AG04449 (cell line): ENCODE results near the gene NAV2.

Experiments used
- CTCF ChIA-PET: fragments of 350-600 bp; formaldehyde crosslinking; extraction: SDS; loops from one replicate; lab custom pipeline; 2021; ENCODE audit warnings: antibody characterized with exemption; lab: Yijun Ruan, JAX
- POLR2A ChIA-PET: fragments of 400-600, 350-600 bp; formaldehyde crosslinking; extraction: SDS; loops from one replicate; lab custom pipeline; 2020; ENCODE audit warnings: antibody characterized with exemption, inconsistent platforms; lab: Yijun Ruan, JAX
- DNase-seq: peaks from one replicate; pipeline ENCODE4 v3.0.0-alpha.2; 2010; ENCODE audit warnings: low read depth, low spot score
- H3K4me3 ChIP-seq: 2 replicates; pipeline ENCODE4 v1.5.1; 2011; ENCODE audit warnings: low read depth, mild to moderate bottlenecking, control low read depth, low read length
- TF ChIP-seq, protein P1 (sequence below): IDR thresholded peaks from one replicate; pipeline ENCODE4 v1.5.1; 2011; ENCODE audit warnings: mild to moderate bottlenecking, moderate library complexity, low read length, control low read depth, inconsistent platforms; ENCODE audit not compliant: insufficient read depth; ENCODE audit errors: missing control alignments

Gene NAV2

DNA sequence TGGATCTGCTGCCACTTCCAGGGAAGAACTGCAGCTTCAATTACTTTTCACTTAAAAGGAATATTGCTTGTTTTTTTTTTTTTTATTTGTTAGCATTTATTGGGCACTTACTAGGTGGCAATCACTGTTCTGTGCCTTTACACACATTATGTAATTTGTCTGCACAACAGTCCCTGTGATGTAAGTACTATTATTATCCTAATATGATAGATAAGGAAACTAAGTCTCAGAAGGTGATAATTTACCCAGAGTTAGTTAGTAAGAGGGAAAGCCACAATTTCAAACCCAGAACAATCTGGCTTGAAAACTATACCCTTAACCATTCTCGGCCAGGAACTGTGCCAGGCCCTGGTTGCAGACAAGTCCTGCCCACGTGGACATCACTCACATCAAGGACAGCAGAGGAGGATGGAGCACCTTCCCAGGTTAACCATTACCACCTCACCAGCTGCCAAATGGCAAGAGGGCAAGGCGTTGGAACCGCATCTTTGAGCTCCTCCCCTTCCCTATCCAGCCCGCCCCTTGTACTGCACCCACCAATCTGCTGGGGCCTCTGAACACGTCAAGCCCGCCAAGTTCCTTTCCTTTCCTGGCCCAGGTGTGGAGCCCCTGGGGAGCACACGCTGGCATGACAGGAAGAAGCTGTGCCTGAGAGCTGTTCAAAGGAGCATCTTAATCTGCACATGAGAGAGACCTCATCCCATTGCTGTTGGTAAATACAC is 78.4 kb downstream of the NAV2 start:
- no peak overlapping the region for H3K4me3 ChIP-seq
- ChIA-PET POLR2A (no interaction called here), CTCF (interaction anchor here (0.6 to 1.8 kb wide), 4 partner anchors 48 to 232 kb away, joined by 3 to 5 read pairs (median 4); no protein-coding TSS in a partner anchor)
- TF ChIP-seq, protein P1, sequence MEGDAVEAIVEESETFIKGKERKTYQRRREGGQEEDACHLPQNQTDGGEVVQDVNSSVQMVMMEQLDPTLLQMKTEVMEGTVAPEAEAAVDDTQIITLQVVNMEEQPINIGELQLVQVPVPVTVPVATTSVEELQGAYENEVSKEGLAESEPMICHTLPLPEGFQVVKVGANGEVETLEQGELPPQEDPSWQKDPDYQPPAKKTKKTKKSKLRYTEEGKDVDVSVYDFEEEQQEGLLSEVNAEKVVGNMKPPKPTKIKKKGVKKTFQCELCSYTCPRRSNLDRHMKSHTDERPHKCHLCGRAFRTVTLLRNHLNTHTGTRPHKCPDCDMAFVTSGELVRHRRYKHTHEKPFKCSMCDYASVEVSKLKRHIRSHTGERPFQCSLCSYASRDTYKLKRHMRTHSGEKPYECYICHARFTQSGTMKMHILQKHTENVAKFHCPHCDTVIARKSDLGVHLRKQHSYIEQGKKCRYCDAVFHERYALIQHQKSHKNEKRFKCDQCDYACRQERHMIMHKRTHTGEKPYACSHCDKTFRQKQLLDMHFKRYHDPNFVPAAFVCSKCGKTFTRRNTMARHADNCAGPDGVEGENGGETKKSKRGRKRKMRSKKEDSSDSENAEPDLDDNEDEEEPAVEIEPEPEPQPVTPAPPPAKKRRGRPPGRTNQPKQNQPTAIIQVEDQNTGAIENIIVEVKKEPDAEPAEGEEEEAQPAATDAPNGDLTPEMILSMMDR, result no peak
- DNase-seq, result no peak

- CTCF ChIA-PET, result interaction anchor here (1.1 to 1.8 kb wide), 2 partner anchors 110 to 230 kb away, joined by 3 to 4 read pairs; no protein-coding TSS in a partner anchor
- DNase-seq, result no peak
- POLR2A ChIA-PET, result no interaction called here
- H3K4me3 ChIP-seq, result no peak overlapping the region
- TF ChIP-seq, protein P1, result no peak
Measured at GRCh38 chr11:19792510-19792909, 79.9 kb downstream of the NAV2 start.

GRCh38 chr11:19793326-19793725 is 80.7 kb downstream of the NAV2 start:
- ChIA-PET POLR2A (interaction anchor here (0.6 kb wide), 1 partner anchor 16 kb away, joined by 3 read pairs; no protein-coding TSS in a partner anchor), CTCF (interaction anchor here (1.1 kb wide), 1 partner anchor 231 kb away, joined by 3 read pairs; no protein-coding TSS in a partner anchor)
- DNase-seq, result no peak
- TF ChIP-seq, protein P1, result no peak
- H3K4me3 ChIP-seq, result no peak overlapping the region

DNA sequence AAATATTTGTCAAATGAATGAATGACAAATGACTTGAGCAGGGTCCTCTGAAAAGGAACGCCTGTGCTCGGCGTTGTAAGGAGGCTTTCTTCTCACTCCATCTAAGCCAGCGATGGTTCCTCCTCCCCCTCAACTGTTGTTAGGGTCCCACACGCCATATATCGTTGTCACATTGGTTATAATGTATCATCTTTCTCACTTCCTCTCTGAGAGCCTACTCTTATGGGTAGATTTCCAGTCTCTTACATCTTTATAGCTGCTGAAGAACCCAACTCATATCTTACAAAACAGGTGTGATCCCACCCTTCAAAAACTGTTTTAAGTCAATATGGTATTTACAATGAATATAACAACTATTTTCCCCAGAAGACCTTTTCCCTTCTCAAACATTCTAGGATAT is 81.5 kb downstream of the NAV2 start:
- TF ChIP-seq, protein P1, result no peak
- CTCF ChIA-PET, result interaction anchor here (1.7 to 2.4 kb wide), 2 partner anchors 22 to 111 kb away, joined by 5 to 6 read pairs; no protein-coding TSS in a partner anchor
- DNase-seq, result no peak
- POLR2A ChIA-PET, result no interaction called here
- H3K4me3 ChIP-seq, result no peak overlapping the region

DNA sequence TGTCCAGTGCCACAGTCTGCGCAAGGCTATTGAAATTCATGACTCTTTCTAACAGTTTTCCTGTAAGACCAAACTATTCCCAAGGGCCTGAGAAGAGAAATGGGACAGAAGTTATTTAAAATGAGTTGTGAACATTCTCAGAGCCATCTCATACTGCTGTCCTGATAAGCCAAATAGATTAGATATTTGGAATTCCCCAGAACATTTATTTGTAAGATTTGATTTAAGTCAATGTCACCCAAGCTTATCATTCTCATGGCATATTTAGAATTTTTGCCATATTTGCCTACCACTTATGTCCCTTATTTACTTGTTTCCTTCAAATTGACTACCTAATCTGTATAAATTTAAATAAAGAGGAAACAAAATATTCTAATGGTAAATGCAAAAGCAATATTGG is 82.4 kb downstream of the NAV2 start:
- ChIA-PET POLR2A (no interaction called here), CTCF (interaction anchor here (1.0 to 2.4 kb wide), 4 partner anchors 15 to 110 kb away, joined by 3 to 6 read pairs (median 4); no protein-coding TSS in a partner anchor)
- H3K4me3 ChIP-seq, result no peak overlapping the region
- TF ChIP-seq, protein P1, result no peak
- no peak for DNase-seq

DNA sequence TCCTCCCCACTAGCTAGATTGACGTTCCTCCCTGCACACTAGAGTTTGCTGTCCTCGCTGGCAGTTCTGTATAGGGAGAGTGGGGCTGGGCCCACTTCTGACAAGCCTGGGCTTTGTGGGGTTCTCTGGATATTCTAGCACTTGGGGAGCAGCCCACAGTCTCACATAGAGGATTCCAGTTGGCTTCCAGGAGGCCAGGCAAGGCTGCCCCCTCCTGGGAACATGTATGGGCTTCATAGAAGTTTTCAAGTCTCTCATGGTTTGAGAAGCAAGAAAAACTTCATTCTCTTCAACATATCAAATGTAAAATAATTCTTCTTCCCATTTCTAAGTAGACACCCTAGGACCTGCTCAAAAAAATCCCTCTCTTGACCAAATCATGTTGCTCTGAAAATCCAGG is 87.5 kb downstream of the NAV2 start:
- no peak for DNase-seq
- TF ChIP-seq, protein P1, result peak; percentile 34
- H3K4me3 ChIP-seq, result no peak overlapping the region
- POLR2A ChIA-PET, result no interaction called here
- CTCF ChIA-PET, result interaction anchor here (1.0 to 6.5 kb wide), 11 partner anchors 11 to 242 kb away, joined by 3 to 26 read pairs (median 5); no protein-coding TSS in a partner anchor
